Endothelial cell of umbilical vein (primary cell): ENCODE measurements around the gene CASP4. TPM values are rescaled to one million over a fixed set of nuclear protein-coding genes. Genes with fewer than 3 reads are reported as not detected.

ENCODE experiments used
- BruUV-seq: library from RNA; stranded (reverse); fragments of 400-500 nt; replicated peaks from 2 replicates; lab custom pipeline; 2021; lab: Mats Ljungman, UMichigan
- CTCF ChIA-PET: fragments of 300-600, 350-600 bp; sonication (Branson Sonifier 250); formaldehyde crosslinking; loops from one replicate; lab custom pipeline; 2021; ENCODE audit warnings: antibody characterized with exemption, inconsistent platforms; lab: Charles Lee
- POLR2A ChIA-PET: fragments of 300-600, 350-600 bp; sonication (Branson Sonifier 250); formaldehyde crosslinking; loops from one replicate; lab custom pipeline; 2021; ENCODE audit warnings: antibody characterized with exemption, inconsistent platforms; lab: Charles Lee
- DNase-seq: peaks from one replicate; pipeline ENCODE4 v3.0.0-alpha.2; 2011; ENCODE audit warnings: low read depth, low spot score
- FAIRE-seq: peaks from 2 replicates; lab custom pipeline; 2011; peaks lifted over from hg19 to GRCh38; lab: Jason Lieb, UNC
- H2AFZ ChIP-seq: 2 replicates; pipeline ENCODE4 v1.6.0; 2012; ENCODE audit warnings: low read depth, low read length, control low read depth, inconsistent platforms
- H3K27ac ChIP-seq: 2 replicates; pipeline ENCODE4 v1.5.1; 2011; ENCODE audit warnings: low read depth, mild to moderate bottlenecking, control low read depth, low read length, moderate library complexity; ENCODE audit not compliant: insufficient read depth
- H3K27me3 ChIP-seq, 2 experiments: 2 replicates each; pipeline versions ENCODE4 v1.6.0 to v1.6.1; 2011; ENCODE audit warnings: low read length in 2 of 2, mixed read lengths in 1 of 2; ENCODE audit not compliant: control insufficient read depth in 2 of 2, insufficient read depth in 2 of 2
- H3K36me3 ChIP-seq, 2 experiments: 2 replicates in 1 of 2; 3 replicates in 1 of 2; pipeline ENCODE4 v1.5.1; 2011; ENCODE audit warnings: low read length in 2 of 2, mild to moderate bottlenecking in 1 of 2, moderate library complexity in 1 of 2; ENCODE audit not compliant: control insufficient read depth in 2 of 2, insufficient read depth in 2 of 2; ENCODE audit errors: extremely low read depth in 1 of 2
- H3K4me1 ChIP-seq: 3 replicates; pipeline ENCODE4 v1.5.1; 2011; ENCODE audit warnings: mild to moderate bottlenecking, low read length; ENCODE audit not compliant: control insufficient read depth, insufficient read depth; ENCODE audit errors: extremely low read depth
- H3K4me2 ChIP-seq: 2 replicates; pipeline ENCODE4 v1.6.1; 2011; ENCODE audit warnings: low read length, control low read depth, mixed read lengths; ENCODE audit not compliant: insufficient read depth
- H3K4me3 ChIP-seq, 3 experiments: fragments of 200-600 bp in 1 of 3; sonication (generic), shearing (Covaris generic) in 1 of 3; replicated peaks in 1 of 3; 2 replicates each; pipeline ENCODE4 v1.5.1; 2011 to 2016; ENCODE audit warnings: control low read depth in 3 of 3, low read length in 3 of 3, mild to moderate bottlenecking in 2 of 3, inconsistent platforms in 1 of 3, low read depth in 1 of 3, moderate library complexity in 1 of 3; ENCODE audit not compliant: insufficient read depth in 1 of 3
- H3K79me2 ChIP-seq: 2 replicates; pipeline ENCODE4 v1.6.0; 2012; ENCODE audit warnings: low read length, inconsistent platforms; ENCODE audit not compliant: control insufficient read depth, insufficient read depth
- H3K9ac ChIP-seq: replicated peaks from 2 replicates; pipeline ENCODE3; 2011; ENCODE audit warnings: low read length, control low read depth; ENCODE audit not compliant: insufficient read depth; ENCODE audit errors: extremely low read depth
- H3K9me1 ChIP-seq: replicated peaks from 3 replicates; pipeline ENCODE4 v1.6.0; 2011; ENCODE audit warnings: mild to moderate bottlenecking, low read length; ENCODE audit not compliant: control insufficient read depth, insufficient read depth; ENCODE audit errors: extremely low read depth
- H3K9me3 ChIP-seq: replicated peaks from 2 replicates; pipeline ENCODE4 v1.5.1; 2012; ENCODE audit warnings: low read length, inconsistent platforms; ENCODE audit not compliant: control insufficient read depth, insufficient read depth
- H4K20me1 ChIP-seq: replicated peaks from 2 replicates; pipeline ENCODE3; 2011; ENCODE audit warnings: mild to moderate bottlenecking, low read length; ENCODE audit not compliant: control insufficient read depth, insufficient read depth; ENCODE audit errors: extremely low read depth
- CTCF ChIP-seq, 2 donors: IDR thresholded peaks; 1 replicate in 1 of 2; 2 replicates in 1 of 2; pipeline ENCODE4 v1.5.1; 2011; ENCODE audit warnings: low read length in 2 of 2, mild to moderate bottlenecking in 2 of 2, moderate library complexity in 2 of 2, control low read depth in 1 of 2, inconsistent platforms in 1 of 2, low read depth in 1 of 2; ENCODE audit not compliant: insufficient read depth in 1 of 2; ENCODE audit errors: extremely low read depth in 1 of 2
- EZH2 ChIP-seq: IDR thresholded peaks from 2 replicates; pipeline ENCODE4 v1.6.1; 2012; ENCODE audit warnings: borderline replicate concordance, low read depth, mild to moderate bottlenecking, moderate library complexity, low read length, inconsistent platforms; ENCODE audit not compliant: severe bottlenecking
- FOS ChIP-seq: IDR thresholded peaks from 2 replicates; pipeline ENCODE4 v1.6.1; 2011; ENCODE audit warnings: mild to moderate bottlenecking, low read length, moderate library complexity, borderline replicate concordance; ENCODE audit not compliant: insufficient read depth
- GATA2 ChIP-seq: IDR thresholded peaks from 2 replicates; pipeline ENCODE4 v1.7.0; 2011; ENCODE audit warnings: low read depth, mild to moderate bottlenecking, moderate library complexity, mixed read lengths, low read length; ENCODE audit not compliant: insufficient read length, insufficient read depth
- JUN ChIP-seq: IDR thresholded peaks from 2 replicates; pipeline ENCODE4 v1.6.1; 2011; ENCODE audit warnings: borderline replicate concordance, low read depth; ENCODE audit not compliant: insufficient read length, insufficient read depth
- MAX ChIP-seq: IDR thresholded peaks from 2 replicates; pipeline ENCODE4 v1.6.1; 2011; ENCODE audit not compliant: insufficient read depth, insufficient read length
- MYC ChIP-seq: IDR thresholded peaks from one replicate; pipeline ENCODE4 v1.6.1; 2011; ENCODE audit warnings: mild to moderate bottlenecking, low read depth, low read length
- POLR2A ChIP-seq: IDR thresholded peaks from 2 replicates; pipeline ENCODE4 v1.6.1; 2012; ENCODE audit warnings: low read depth, mild to moderate bottlenecking, control low read depth, low read length
- POLR2AphosphoS5 ChIP-seq: IDR thresholded peaks from 2 replicates; pipeline ENCODE4 v1.6.1; 2012; ENCODE audit warnings: low read depth, mild to moderate bottlenecking, control low read depth, low read length, moderate library complexity; ENCODE audit not compliant: insufficient read depth
- dilution Hi-C: fragments of 300-500 bp; cut with MboI; formaldehyde crosslinking; loops from one replicate; pipeline ENCODE4 v1.15.0; 2019; ENCODE audit warnings: low sequenced_read_pairs; ENCODE audit not compliant: extremely low pct_ligation_motif_present
- intact Hi-C: fragments of 100-400 bp; cut with micrococcal nuclease; formaldehyde crosslinking; loops from one replicate; pipeline ENCODE4 v1.10.0; 2022
- polyA plus RNA-seq, 4 experiments: library from polyadenylated mRNA; depleted of rRNA in 3 of 4; stranded (reverse) in 3 of 4; unstranded in 1 of 4; fragments of >200 nt; gene quantifications; 2 replicates each; pipeline versions ENCODE4 v1.2.1 to v1.2.3, GENCODE V29; 2011 to 2012; ENCODE audit warnings: missing spikeins in 1 of 4
- total RNA-seq: library from RNA; stranded (reverse); gene quantifications from 2 replicates; pipeline ENCODE4 v1.2.3, GENCODE V29; 2021

The CASP4 gene
- total and polyA plus RNA-seq, 2 donors (not counting 3 experiments of a cell fraction or from before 2014, with no cell fraction given) = 83.1 to 89.1 TPM

GRCh38 chr11:104962852-104963251 is 5.5 kb downstream of the CASP4 start:
- H3K79me2 ChIP-seq = peaks cover 72% of the 10 kb centered on the region
- DNase-seq (no peak), FAIRE-seq (no peak)
- no peak overlapping the region for H2AFZ ChIP-seq
- no peak overlapping the region for H3K4me2 ChIP-seq
- POLR2A ChIA-PET = no interaction called here
- no peaks in the 10 kb centered on the region for H3K9me1 ChIP-seq
- no peaks in the 10 kb centered on the region for H4K20me1 ChIP-seq
- peaks cover 2 to 3% of the 10 kb centered on the region in 2 experiments for H3K36me3 ChIP-seq
- H3K27me3 ChIP-seq = no peaks in the 10 kb centered on the region
- no peak overlapping the region for H3K4me3 ChIP-seq
- CTCF ChIA-PET = interaction anchor here (0.6 to 1.3 kb wide), 3 partner anchors 16 to 1115 kb away, joined by 3 read pairs; partner anchors contain the start of genes AASDHPPT and KBTBD3
- dilution Hi-C loops = no loop called here
- peaks cover 14% of the 10 kb centered on the region for H3K4me1 ChIP-seq
- no peaks in the 10 kb centered on the region for H3K9me3 ChIP-seq
- no peak for TF ChIP-seq POLR2AphosphoS5
- no peak for TF ChIP-seq CTCF (IDR thresholded peaks at IDR 0.05; ENCODE audit: extremely low read depth in 1 of 2, insufficient read depth in 1 of 2, low read depth in 1 of 2, low read length in 2 of 2)
- no peak for TF ChIP-seq JUN
- TF ChIP-seq EZH2 = no peak
- TF ChIP-seq MAX = no peak
- TF ChIP-seq FOS = no peak
- no peak for TF ChIP-seq MYC
- TF ChIP-seq GATA2 = no peak
- no peak for TF ChIP-seq POLR2A
- intact Hi-C loops = loop anchor here (10.0 kb wide), 1 partner anchor 612 kb away; no protein-coding TSS in a partner anchor
- no peak overlapping the region for H3K27ac ChIP-seq
- no TSS peak for BruUV-seq
- H3K9ac ChIP-seq = no peak overlapping the region
